ENCODE data around the gene ARPIN.
A peak's percentile ranks its signal among the peaks of the same experiment; 100 is the strongest.
"Not testable (repeated sequence)": the region's sequence is repeated elsewhere in the genome, so short reads cannot be mapped to it uniquely, and the experiment has no call there.

ARPIN gene

GRCh38 chr15:89909611-89910010 is 3.1 kb downstream of the ARPIN start:
- no peak for DNase-seq

GRCh38 chr15:89908226-89908625 is 4.5 kb downstream of the ARPIN start:
- no peak for DNase-seq

GRCh38 chr15:89907289-89907688 is 5.5 kb downstream of the ARPIN start:
- DNase-seq: no peak

GRCh38 chr15:89905846-89906378 is 6.8 kb downstream of the ARPIN start:
- DNase-seq: peak; percentile 24

GRCh38 chr15:89904519-89904918 is 8.2 kb downstream of the ARPIN start:
- DNase-seq: no peak

- DNase-seq: no peak
These were observed 9.0 kb downstream of the ARPIN start for GRCh38 chr15:89903858-89904130.

- DNase-seq: no peak
These were observed 9.5 kb downstream of the ARPIN start for GRCh38 chr15:89903015-89903857.

GRCh38 chr15:89900849-89901248 is 11.9 kb downstream of the ARPIN start:
- no peak for DNase-seq

GRCh38 chr15:89899951-89900567 is 12.7 kb downstream of the ARPIN start:
- DNase-seq: no peak

- DNase-seq: no peak
These were observed 13.3 kb downstream of the ARPIN start for GRCh38 chr15:89899295-89899945.

- no peak for DNase-seq
These were observed 14.0 kb downstream of the ARPIN start for GRCh38 chr15:89898614-89899294.

GRCh38 chr15:89898146-89898545 is 14.6 kb downstream of the ARPIN start:
- no peak for DNase-seq

- peak; percentile 89 for DNase-seq
These were observed 18.9 kb downstream of the ARPIN start, which contains the start of gene AP3S2 for GRCh38 chr15:89893696-89894447. TSS of gene AP3S2 (minus strand) at chr15:89893994. CDS start at chr15:89893949, 45 bp downstream.

GRCh38 chr15:89893027-89893426 is 19.7 kb downstream of the ARPIN start:
- no peak for DNase-seq

- no peak for DNase-seq
These were observed 24.4 kb downstream of the ARPIN start for GRCh38 chr15:89888214-89888804.

- DNase-seq: no peak
These were observed 27.1 kb downstream of the ARPIN start for GRCh38 chr15:89885611-89886010.

- not testable (repeated sequence) for DNase-seq
These were observed 27.6 kb downstream of the ARPIN start for GRCh38 chr15:89885179-89885578.

- no peak for DNase-seq
These were observed 29.2 kb downstream of the ARPIN start for GRCh38 chr15:89883518-89883917.

- no peak for DNase-seq
These were observed 32.0 kb downstream of the ARPIN start for GRCh38 chr15:89880727-89881126.

GRCh38 chr15:89878323-89878722 is 34.4 kb downstream of the ARPIN start:
- no peak for DNase-seq

- DNase-seq: no peak
These were observed 35.7 kb downstream of the ARPIN start for GRCh38 chr15:89877083-89877425.
